ENCODE data around the gene RTRAF. TPM values are rescaled to one million over a fixed set of nuclear protein-coding genes. Genes with fewer than 3 reads are reported as not detected.

RTRAF gene
- total and polyA plus RNA-seq, 2 donors (not counting 1 experiment from before 2014, with no cell fraction given), result 34.7 to 91.1 TPM

GRCh38 chr14:52059649-52060048, 70.3 kb downstream of the RTRAF start:
- POLR2A ChIA-PET, result no interaction called here
- DNase-seq, result no peak
- intact Hi-C loops (cut with micrococcal nuclease), result no loop called here

DNA sequence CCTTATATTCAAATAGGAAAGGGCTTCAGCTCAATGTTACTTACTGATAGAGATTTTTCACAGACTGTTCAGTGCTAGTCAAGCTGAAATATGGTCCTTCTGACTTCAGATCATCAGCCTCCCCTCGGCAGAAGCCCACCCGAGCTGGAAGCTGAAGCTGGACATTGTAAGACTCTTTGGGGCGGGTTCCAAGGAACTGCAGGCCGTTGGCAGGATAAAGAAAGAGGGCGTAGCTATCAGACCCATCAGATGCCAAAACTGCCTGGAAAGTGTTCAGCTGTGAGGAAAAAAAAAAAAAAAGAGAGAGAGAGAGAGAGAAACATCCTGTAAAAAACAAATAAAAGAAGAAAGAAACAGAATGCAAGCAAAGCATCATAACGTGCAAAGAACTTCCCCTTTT, 70.7 kb downstream of the RTRAF start:
- no peaks in the 10 kb centered on the region for H3K79me2 ChIP-seq (ENCODE audit: control insufficient read depth, insufficient read depth, low read length)
- ATAC-seq (ENCODE audit: low read depth) (no peak), DNase-seq (no peak)
- no peaks in the 10 kb centered on the region for H3K4me1 ChIP-seq (ENCODE audit: control insufficient read depth in 2 of 2, insufficient read depth in 2 of 2, low read length in 2 of 2)
- 100% methylated on average over 1 of the region's 6 CpGs for WGBS (ENCODE audit: insufficient coverage)
- ChIA-PET CTCF (no interaction called here), POLR2A (no interaction called here)
- H4K20me1 ChIP-seq (ENCODE audit: control insufficient read depth, insufficient read depth, low read length, poor library complexity, severe bottlenecking), result no peaks in the 10 kb centered on the region
- H3K4me3 ChIP-seq (ENCODE audit: control extremely low read depth in 1 of 5, extremely low read depth in 1 of 5, insufficient read depth in 1 of 5, low read depth in 2 of 5, low read length in 4 of 5), result no peak overlapping the region
- no peak overlapping the region for H2AFZ ChIP-seq (ENCODE audit: insufficient read depth, low read depth, low read length, poor library complexity, severe bottlenecking)
- H3K4me2 ChIP-seq (replicated peaks; ENCODE audit: low read depth, low read length, poor library complexity, severe bottlenecking), result no peak overlapping the region
- Mint-ChIP-seq H3K4me3 (no peak overlapping the region), H3K9me3 (ENCODE audit: insufficient read depth) (no peaks in the 10 kb centered on the region), H3K27ac (no peak overlapping the region), H3K27me3 (peaks cover 27% of the 10 kb centered on the region), H3K4me1 (no peaks in the 10 kb centered on the region)
- H3K9me3 ChIP-seq (ENCODE audit: control extremely low read depth in 1 of 3, control insufficient read depth in 2 of 3, insufficient read depth in 1 of 3, low read length in 2 of 3), result no peaks in the 10 kb centered on the region
- H3K27me3 ChIP-seq (replicated peaks in 1 of 4; ENCODE audit: control extremely low read depth in 1 of 4, control insufficient read depth in 3 of 4, insufficient read depth in 4 of 4, low read length in 3 of 4), result no peaks in the 10 kb centered on the region
- no peak for TF ChIP-seq EZH2 (IDR thresholded peaks at IDR 0.05; ENCODE audit: borderline replicate concordance, insufficient read depth, low read depth, low read length, poor library complexity, severe bottlenecking)
- TF ChIP-seq, protein P1, sequence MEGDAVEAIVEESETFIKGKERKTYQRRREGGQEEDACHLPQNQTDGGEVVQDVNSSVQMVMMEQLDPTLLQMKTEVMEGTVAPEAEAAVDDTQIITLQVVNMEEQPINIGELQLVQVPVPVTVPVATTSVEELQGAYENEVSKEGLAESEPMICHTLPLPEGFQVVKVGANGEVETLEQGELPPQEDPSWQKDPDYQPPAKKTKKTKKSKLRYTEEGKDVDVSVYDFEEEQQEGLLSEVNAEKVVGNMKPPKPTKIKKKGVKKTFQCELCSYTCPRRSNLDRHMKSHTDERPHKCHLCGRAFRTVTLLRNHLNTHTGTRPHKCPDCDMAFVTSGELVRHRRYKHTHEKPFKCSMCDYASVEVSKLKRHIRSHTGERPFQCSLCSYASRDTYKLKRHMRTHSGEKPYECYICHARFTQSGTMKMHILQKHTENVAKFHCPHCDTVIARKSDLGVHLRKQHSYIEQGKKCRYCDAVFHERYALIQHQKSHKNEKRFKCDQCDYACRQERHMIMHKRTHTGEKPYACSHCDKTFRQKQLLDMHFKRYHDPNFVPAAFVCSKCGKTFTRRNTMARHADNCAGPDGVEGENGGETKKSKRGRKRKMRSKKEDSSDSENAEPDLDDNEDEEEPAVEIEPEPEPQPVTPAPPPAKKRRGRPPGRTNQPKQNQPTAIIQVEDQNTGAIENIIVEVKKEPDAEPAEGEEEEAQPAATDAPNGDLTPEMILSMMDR (IDR thresholded peaks at IDR 0.05), result no peak
- H3K36me3 ChIP-seq (replicated peaks in 1 of 2; ENCODE audit: control extremely low read depth in 1 of 2, control insufficient read depth in 1 of 2, extremely low read depth in 1 of 2, insufficient read depth in 2 of 2, low read length in 1 of 2), result no peaks in the 10 kb centered on the region
- intact Hi-C loops (cut with micrococcal nuclease), result no loop called here
- H3K27ac ChIP-seq (ENCODE audit: low read length in 2 of 2), result no peak overlapping the region
- H3K9ac ChIP-seq (ENCODE audit: low read length), result no peak overlapping the region

More at GRCh38 chr14:52059649-52060048, 70.3 kb downstream of the RTRAF start:
- Mint-ChIP-seq H3K4me3 (no peak overlapping the region), H3K4me1 (no peaks in the 10 kb centered on the region), H3K27me3 (peaks cover 31% of the 10 kb centered on the region), H3K27ac (no peak overlapping the region), H3K9me3 (ENCODE audit: insufficient read depth) (no peaks in the 10 kb centered on the region)
- Histone ChIP-seq H3K9ac (ENCODE audit: low read length) (no peak overlapping the region), H3K79me2 (ENCODE audit: control insufficient read depth, insufficient read depth, low read length) (no peaks in the 10 kb centered on the region), H3K4me1 (ENCODE audit: control insufficient read depth in 2 of 2, insufficient read depth in 2 of 2, low read length in 2 of 2) (no peaks in the 10 kb centered on the region), H3K9me3 (ENCODE audit: control extremely low read depth in 1 of 3, control insufficient read depth in 2 of 3, insufficient read depth in 1 of 3, low read length in 2 of 3) (no peaks in the 10 kb centered on the region), H2AFZ (ENCODE audit: insufficient read depth, low read depth, low read length, poor library complexity, severe bottlenecking) (no peak overlapping the region), H3K27me3 (replicated peaks in 1 of 4; ENCODE audit: control extremely low read depth in 1 of 4, control insufficient read depth in 3 of 4, insufficient read depth in 4 of 4, low read length in 3 of 4) (no peaks in the 10 kb centered on the region), H3K36me3 (replicated peaks in 1 of 2; ENCODE audit: control extremely low read depth in 1 of 2, control insufficient read depth in 1 of 2, extremely low read depth in 1 of 2, insufficient read depth in 2 of 2, low read length in 1 of 2) (no peaks in the 10 kb centered on the region), H3K27ac (ENCODE audit: low read length in 2 of 2) (no peak overlapping the region), H3K4me2 (replicated peaks; ENCODE audit: low read depth, low read length, poor library complexity, severe bottlenecking) (no peak overlapping the region), H3K4me3 (ENCODE audit: control extremely low read depth in 1 of 5, extremely low read depth in 1 of 5, insufficient read depth in 1 of 5, low read depth in 2 of 5, low read length in 4 of 5) (no peak overlapping the region), H4K20me1 (ENCODE audit: control insufficient read depth, insufficient read depth, low read length, poor library complexity, severe bottlenecking) (no peaks in the 10 kb centered on the region)
- CTCF ChIA-PET, result no interaction called here
- no peak for TF ChIP-seq EZH2 (IDR thresholded peaks at IDR 0.05; ENCODE audit: borderline replicate concordance, insufficient read depth, low read depth, low read length, poor library complexity, severe bottlenecking)
- TF ChIP-seq, protein P1 (IDR thresholded peaks at IDR 0.05), result no peak
- ATAC-seq (ENCODE audit: low read depth), result no peak

Other genes with a start within 250 kb of the RTRAF start
- 57.6 and 69.8 TPM in 2 replicates for gene GNG2, start 128.9 kb upstream of the RTRAF start, total RNA-seq
- 21.9 and 25.0 TPM in 2 replicates for gene GNG2, start 128.9 kb upstream of the RTRAF start, polyA plus RNA-seq
- gene NID2, start 79.5 kb downstream of the RTRAF start, total RNA-seq, result not detected in 2 replicates
- not detected in 2 replicates for gene NID2, start 79.5 kb downstream of the RTRAF start, polyA plus RNA-seq